Lower leg skin (tissue), 4 donors: ENCODE data around the gene RPL9. TPM values are rescaled to one million over a fixed set of nuclear protein-coding genes. Genes with fewer than 3 reads are reported as not detected.
"Not testable (repeated sequence)": the region's sequence is repeated elsewhere in the genome, so short reads cannot be mapped to it uniquely, and the experiment has no call there.

ENCODE experiments used
- DNase-seq, 2 donors: peaks; one replicate each; pipeline ENCODE4 v3.0.0-alpha.2; 2019; ENCODE audit warnings: low spot score in 2 of 2
- H3K4me3 ChIP-seq: fragments of 200-600 bp; sonication (generic); 2 replicates; pipeline ENCODE4 v1.5.1; 2017; ENCODE audit warnings: mild to moderate bottlenecking, low read depth; ENCODE audit not compliant: poor library complexity, severe bottlenecking
- POLR2A ChIP-seq, 2 donors: fragments of 450-650 bp; IDR thresholded peaks; one replicate each; pipeline ENCODE4 v1.6.1; 2016 to 2017; ENCODE audit warnings: antibody characterized with exemption in 2 of 2, mild to moderate bottlenecking in 1 of 2, moderate library complexity in 1 of 2
- WGBS, 2 donors: methylation state at CpG; one replicate each; pipeline ENCODE4 v1.1.5; 2018; 5-methylcytosine and 5-hydroxymethylcytosine counted together
- intact Hi-C: fragments of 100-400 bp; cut with DNase I; formaldehyde crosslinking; loops from one replicate; pipeline ENCODE4 v1.15.0; 2023; ENCODE audit warnings: low total_unique reads
- total RNA-seq, 4 donors: library from RNA; depleted of rRNA; stranded (reverse); fragments of >200 nt; gene quantifications; one replicate each; pipeline ENCODE4 v1.1.0, GENCODE V29; 2016
- TF ChIP-seq, protein P1 (sequence below), 3 donors: fragments of 450-650 bp; IDR thresholded peaks; one replicate each; pipeline ENCODE4 v1.5.1; 2016; ENCODE audit warnings: antibody characterized with exemption in 3 of 3, mild to moderate bottlenecking in 3 of 3, moderate library complexity in 2 of 3

The RPL9 gene
- total RNA-seq, 4 donors from 2014 or later = 2,484 to 4,074 (median 3,563) TPM

DNA sequence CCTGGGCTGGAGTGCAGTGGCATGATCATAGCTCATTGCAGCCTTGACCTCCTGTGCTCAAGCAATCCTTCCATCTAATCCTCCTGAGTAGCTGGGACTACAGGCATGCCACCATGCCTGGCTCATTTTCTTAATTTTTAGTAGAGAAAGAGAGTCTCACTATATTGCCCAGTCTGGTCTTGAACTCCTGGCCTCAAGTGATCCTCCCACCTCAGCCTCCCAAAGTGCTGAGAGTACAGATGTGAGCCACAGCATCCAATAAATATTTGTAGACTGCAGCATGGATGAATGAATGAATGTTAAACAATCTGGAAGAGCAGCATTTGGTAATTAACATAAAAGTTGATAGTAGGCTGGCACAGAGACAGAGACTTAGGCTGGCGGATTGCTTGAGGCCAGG is 32.0 kb downstream of the RPL9 start:
- 88 to 90% methylated on average over 1 of the region's 1 CpG for WGBS, 2 donors
- intact Hi-C loops = no loop called here
- TF ChIP-seq, protein P1, sequence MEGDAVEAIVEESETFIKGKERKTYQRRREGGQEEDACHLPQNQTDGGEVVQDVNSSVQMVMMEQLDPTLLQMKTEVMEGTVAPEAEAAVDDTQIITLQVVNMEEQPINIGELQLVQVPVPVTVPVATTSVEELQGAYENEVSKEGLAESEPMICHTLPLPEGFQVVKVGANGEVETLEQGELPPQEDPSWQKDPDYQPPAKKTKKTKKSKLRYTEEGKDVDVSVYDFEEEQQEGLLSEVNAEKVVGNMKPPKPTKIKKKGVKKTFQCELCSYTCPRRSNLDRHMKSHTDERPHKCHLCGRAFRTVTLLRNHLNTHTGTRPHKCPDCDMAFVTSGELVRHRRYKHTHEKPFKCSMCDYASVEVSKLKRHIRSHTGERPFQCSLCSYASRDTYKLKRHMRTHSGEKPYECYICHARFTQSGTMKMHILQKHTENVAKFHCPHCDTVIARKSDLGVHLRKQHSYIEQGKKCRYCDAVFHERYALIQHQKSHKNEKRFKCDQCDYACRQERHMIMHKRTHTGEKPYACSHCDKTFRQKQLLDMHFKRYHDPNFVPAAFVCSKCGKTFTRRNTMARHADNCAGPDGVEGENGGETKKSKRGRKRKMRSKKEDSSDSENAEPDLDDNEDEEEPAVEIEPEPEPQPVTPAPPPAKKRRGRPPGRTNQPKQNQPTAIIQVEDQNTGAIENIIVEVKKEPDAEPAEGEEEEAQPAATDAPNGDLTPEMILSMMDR (IDR thresholded peaks at IDR 0.05) = no peak
- no peak for TF ChIP-seq POLR2A (IDR thresholded peaks at IDR 0.05)
- DNase-seq = no peak
- H3K4me3 ChIP-seq = no peak overlapping the region

DNA sequence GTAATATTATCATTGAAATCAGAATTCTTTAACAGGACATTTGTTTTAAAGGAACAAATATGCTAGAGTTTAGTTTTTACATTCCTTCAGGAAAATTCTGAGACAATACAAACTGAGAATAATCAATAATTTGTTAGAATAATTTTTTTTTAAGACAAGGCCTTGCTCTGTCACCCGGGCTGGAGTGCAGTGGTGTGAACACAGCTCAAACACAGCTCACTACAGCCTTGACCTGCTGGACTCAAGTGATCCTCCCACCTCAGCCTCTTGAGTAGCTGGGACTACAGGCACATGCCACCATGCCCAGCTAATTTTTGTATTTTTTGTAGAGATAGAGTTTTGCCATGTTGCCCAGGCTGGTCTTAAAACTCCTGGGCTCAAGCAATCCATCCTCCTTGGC is 33.4 kb downstream of the RPL9 start:
- H3K4me3 ChIP-seq, DNase-seq, intact Hi-C loops: not testable (repeated sequence)
- 81 to 83% methylated on average over 1 of the region's 1 CpG for WGBS, 2 donors

DNA sequence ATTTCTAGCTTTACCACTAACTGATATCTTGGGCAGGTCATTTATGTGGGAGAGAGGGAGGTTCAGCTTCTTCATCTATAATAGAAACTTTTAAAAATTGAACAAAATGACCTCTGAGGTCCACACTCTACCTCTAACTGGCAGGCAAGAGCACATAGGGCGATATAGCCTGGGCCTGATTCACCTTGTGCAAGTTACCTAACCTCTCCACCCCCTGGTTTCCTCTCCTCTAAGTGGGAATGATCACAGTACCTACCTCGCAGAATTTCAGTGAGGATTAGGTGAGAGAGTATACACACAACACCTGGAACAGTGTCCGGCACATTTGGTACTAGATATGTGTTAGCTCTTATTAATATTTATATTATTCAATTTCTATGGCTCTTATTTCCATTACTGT is 36.5 kb downstream of the RPL9 start:
- intact Hi-C loops = no loop called here
- TF ChIP-seq POLR2A (IDR thresholded peaks at IDR 0.05) = no peak
- TF ChIP-seq, protein P1 (IDR thresholded peaks at IDR 0.05) = no peak
- 83 to 92% methylated on average over 3 of the region's 3 CpGs for WGBS, 2 donors
- DNase-seq = no peak
- H3K4me3 ChIP-seq = no peak overlapping the region

DNA sequence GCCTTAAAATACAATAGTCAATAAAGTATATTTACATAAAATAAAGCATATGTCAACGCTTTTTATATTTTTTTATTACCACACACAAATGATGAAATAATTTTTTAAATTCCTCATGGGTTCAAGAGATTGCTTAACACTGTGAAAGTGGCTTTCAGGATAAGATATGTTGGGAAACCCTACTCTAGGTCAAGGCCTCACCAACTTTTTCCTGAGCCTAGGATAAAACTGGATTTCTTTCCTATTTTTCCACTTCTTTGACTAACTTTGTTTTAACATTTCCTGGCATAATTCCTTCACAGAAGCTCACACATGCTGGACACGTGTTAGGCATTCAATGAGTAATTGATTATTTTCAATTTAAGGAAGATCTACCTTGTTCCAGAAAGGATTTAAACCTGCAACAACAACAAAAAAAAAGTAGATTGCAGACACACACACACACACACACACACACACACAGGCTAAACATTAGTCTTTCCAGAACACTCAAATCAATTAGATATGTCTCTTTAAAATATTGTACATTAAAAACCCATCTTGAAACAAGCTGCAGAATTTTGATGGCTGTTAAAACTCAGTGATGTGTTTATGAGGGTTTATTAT is 42.9 kb downstream of the RPL9 start:
- H3K4me3 ChIP-seq = no peak overlapping the region
- WGBS, 2 donors = 50 to 61% methylated on average over 2 of the region's 2 CpGs
- intact Hi-C loops = no loop called here
- DNase-seq = no peak
- TF ChIP-seq POLR2A (IDR thresholded peaks at IDR 0.05) = no peak
- TF ChIP-seq, protein P1 (IDR thresholded peaks at IDR 0.05) = no peak

DNA sequence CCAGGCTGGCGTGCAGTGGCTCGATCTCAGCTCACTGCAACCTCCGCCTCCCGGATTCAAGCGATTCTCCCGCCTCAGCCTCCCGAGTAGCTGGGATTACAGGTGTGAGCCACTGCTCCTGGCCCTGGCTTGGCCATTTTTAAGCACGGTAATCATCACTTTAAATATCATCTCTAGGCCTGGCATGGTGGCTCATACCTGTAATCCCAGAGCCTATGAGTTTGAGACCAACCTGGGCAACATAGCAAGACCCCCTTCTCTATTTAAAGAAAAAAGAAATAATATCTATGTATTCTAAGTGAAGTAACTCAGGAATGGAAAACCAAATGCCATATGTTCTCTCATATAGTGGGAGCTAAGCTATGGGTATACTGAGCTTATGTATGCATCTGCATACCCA is 47.2 kb downstream of the RPL9 start:
- H3K4me3 ChIP-seq, intact Hi-C loops, DNase-seq: not testable (repeated sequence)
- WGBS, 2 donors = 81 to 97% methylated on average over 8 of the region's 8 CpGs

DNA sequence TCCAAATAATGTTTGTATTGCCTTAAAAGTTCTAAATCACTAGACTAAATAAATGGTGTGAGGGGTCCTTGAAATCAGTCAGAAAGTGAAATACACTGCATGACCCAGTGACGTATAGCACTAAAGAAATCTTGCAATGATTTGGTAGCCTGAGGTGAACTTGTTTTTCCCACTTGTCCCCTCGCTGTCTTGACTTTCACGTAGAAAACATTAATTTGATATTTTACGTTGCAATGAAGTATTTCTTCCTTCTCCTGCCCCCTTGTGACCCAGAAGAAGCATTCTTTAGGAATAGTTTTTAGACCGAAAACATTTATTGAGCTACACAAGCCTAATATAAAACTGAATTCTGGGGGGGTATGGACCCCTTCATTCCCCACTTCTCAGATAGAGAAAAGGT is 48.3 kb downstream of the RPL9 start:
- WGBS, 2 donors = 39 to 42% methylated on average over 5 of the region's 5 CpGs
- no peak for TF ChIP-seq POLR2A (IDR thresholded peaks at IDR 0.05)
- TF ChIP-seq, protein P1 (IDR thresholded peaks at IDR 0.05) = no peak
- intact Hi-C loops = no loop called here
- H3K4me3 ChIP-seq = no peak overlapping the region
- no peak for DNase-seq

DNA sequence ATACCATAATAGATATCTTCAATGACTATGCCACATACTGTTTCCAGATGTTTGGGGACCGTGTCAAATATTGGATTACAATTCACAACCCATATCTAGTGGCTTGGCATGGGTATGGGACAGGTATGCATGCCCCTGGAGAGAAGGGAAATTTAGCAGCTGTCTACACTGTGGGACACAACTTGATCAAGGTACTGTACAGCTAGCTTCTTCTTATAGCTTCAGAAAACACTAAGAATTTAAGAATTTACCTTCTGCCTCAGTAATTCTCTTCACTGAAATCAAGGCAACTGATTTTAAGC is 51.2 kb downstream of the RPL9 start:
- TF ChIP-seq POLR2A (IDR thresholded peaks at IDR 0.05) = no peak
- TF ChIP-seq, protein P1 (IDR thresholded peaks at IDR 0.05) = no peak
- 54 to 57% methylated on average over 1 of the region's 1 CpG for WGBS, 2 donors
- no peak overlapping the region for H3K4me3 ChIP-seq
- no peak for DNase-seq
- intact Hi-C loops = no loop called here
